Measurements from ENCODE around the gene FOXP1. TPM values are rescaled to one million over a fixed set of nuclear protein-coding genes. Genes with fewer than 3 reads are reported as not detected.

The FOXP1 gene
- total RNA-seq, 2 experiments from 2014 or later: 144 to 152 TPM

GRCh38 chr3:70927239-70927638 is 656.3 kb downstream of the FOXP1 start:
- CTCF ChIA-PET: no interaction called here
- POLR2A ChIA-PET: no interaction called here

GRCh38 chr3:70926835-70927234 is 656.7 kb downstream of the FOXP1 start:
- POLR2A ChIA-PET: no interaction called here
- CTCF ChIA-PET: no interaction called here

GRCh38 chr3:70919661-70920060 is 663.9 kb downstream of the FOXP1 start:
- POLR2A ChIA-PET: no interaction called here
- CTCF ChIA-PET: no interaction called here

GRCh38 chr3:70919091-70919490 is 664.4 kb downstream of the FOXP1 start:
- ChIA-PET CTCF (no interaction called here), POLR2A (no interaction called here)

GRCh38 chr3:70916375-70917055 is 667.0 kb downstream of the FOXP1 start:
- ChIA-PET CTCF (no interaction called here), POLR2A (no interaction called here)

- ChIA-PET CTCF (no interaction called here), POLR2A (no interaction called here)
Measured at GRCh38 chr3:70914862-70915261, 668.7 kb downstream of the FOXP1 start.

GRCh38 chr3:70911719-70912118 is 671.8 kb downstream of the FOXP1 start:
- ChIA-PET CTCF (no interaction called here), POLR2A (no interaction called here)

GRCh38 chr3:70905491-70905890 is 678.0 kb downstream of the FOXP1 start:
- ChIA-PET CTCF (no interaction called here), POLR2A (no interaction called here)

Other genes with a start within 250 kb of the FOXP1 start
- 10 to 100 TPM; 22.3 to 24.5 TPM for gene EIF4E3, start 141.7 kb upstream of the FOXP1 start, total RNA-seq
- gene GPR27, start 170.1 kb upstream of the FOXP1 start, total RNA-seq: 1 to 10 TPM; 2.2 to 2.7 TPM
- gene PROK2, start 201.4 kb upstream of the FOXP1 start, total RNA-seq: under 1 TPM; 0.42 to 0.67 TPM

Data from activated CD8-positive, alpha-beta memory T cell treated with anti-CD3 and anti-CD28 coated beads for 36 hours (primary cell).